ENCODE results near the gene RGS4.

RGS4 gene

GRCh38 chr1:163104385-163105099, 35.4 kb downstream of the RGS4 start:
- no peak for DNase-seq

GRCh38 chr1:163106364-163106987, 37.3 kb downstream of the RGS4 start:
- DNase-seq = no peak

- no peak for DNase-seq
These were observed 38.5 kb downstream of the RGS4 start for GRCh38 chr1:163107655-163108054.

GRCh38 chr1:163115887-163116286, 46.7 kb downstream of the RGS4 start:
- DNase-seq = no peak

- no peak for DNase-seq
These were observed 50.5 kb downstream of the RGS4 start for GRCh38 chr1:163119707-163120106.

- DNase-seq = no peak
These were observed 51.2 kb downstream of the RGS4 start for GRCh38 chr1:163120372-163120771.

- DNase-seq = no peak
These were observed 55.7 kb downstream of the RGS4 start for GRCh38 chr1:163124812-163125211.
